HepG2 (cell line): ENCODE measurements around the gene JMJD6. TPM values are rescaled to one million over a fixed set of nuclear protein-coding genes. Genes with fewer than 3 reads are reported as not detected.

Experiments
- ATAC-seq: fragments of 200-7000 bp; cut with Tn5 transposase; 3 replicates; pipeline ENCODE4 v1.9.1; 2020; ENCODE audit warnings: mild to moderate bottlenecking, moderate library complexity
- BruUV-seq: library from RNA; stranded (reverse); fragments of 400-500 nt; replicated peaks from 2 replicates; lab custom pipeline; 2021; lab: Mats Ljungman, UMichigan
- CTCF ChIA-PET: fragments of 300-600 bp; formaldehyde crosslinking; extraction: SDS; loops from one replicate; lab custom pipeline; 2021; ENCODE audit warnings: low total read pairs, inconsistent platforms, low intra/inter-chr PET ratio; lab: Yijun Ruan, JAX
- POLR2A ChIA-PET: fragments of 350-600 bp; sonication (Branson Sonifier 250); formaldehyde crosslinking; loops from one replicate; lab custom pipeline; 2020; ENCODE audit warnings: antibody characterized with exemption, inconsistent platforms; lab: Yijun Ruan, JAX
- DNase-seq: peaks from one replicate; pipeline ENCODE4 v3.0.0-alpha.2; 2015; ENCODE audit warnings: low spot score
- FAIRE-seq: peaks from 3 replicates; lab custom pipeline; 2011; peaks lifted over from hg19 to GRCh38; lab: Jason Lieb, UNC
- H2AFZ ChIP-seq: one replicate; pipeline ENCODE4 v1.6.1; 2011; ENCODE audit warnings: low read length, inconsistent platforms
- H3K27ac ChIP-seq: fragments of 300-600 bp; 3 replicates; pipeline ENCODE4 v1.8.0; 2011; ENCODE audit warnings: mixed run types, mild to moderate bottlenecking, mixed read lengths, low read length, inconsistent platforms; ENCODE audit not compliant: insufficient read depth; ENCODE audit errors: extremely low read length
- H3K27me3 ChIP-seq, 2 experiments: fragments of 200-600 bp in 1 of 2; 2 replicates in 1 of 2; 3 replicates in 1 of 2; pipeline versions ENCODE4 v1.6.0 to v1.8.0; 2011; ENCODE audit warnings: low read length in 2 of 2, mild to moderate bottlenecking in 2 of 2, moderate library complexity in 2 of 2, inconsistent platforms in 1 of 2; ENCODE audit not compliant: insufficient read depth in 2 of 2, control insufficient read depth in 1 of 2
- H3K36me3 ChIP-seq, 2 experiments: fragments of 200-600 bp in 1 of 2; replicated peaks in 1 of 2; 2 replicates in 1 of 2; 3 replicates in 1 of 2; pipeline versions ENCODE4 v1.5.1 to v1.8.0; 2011; ENCODE audit warnings: low read length in 2 of 2, inconsistent platforms in 1 of 2; ENCODE audit not compliant: insufficient read depth in 2 of 2, control insufficient read depth in 1 of 2
- H3K4me1 ChIP-seq: 2 replicates; pipeline ENCODE4 v1.5.1; 2012; ENCODE audit warnings: low read length, inconsistent platforms; ENCODE audit not compliant: insufficient read depth
- H3K4me2 ChIP-seq: 2 replicates; pipeline ENCODE4 v1.6.0; 2011; ENCODE audit warnings: low read depth, low read length, inconsistent platforms
- H3K4me3 ChIP-seq, 3 experiments: fragments of 200-600 bp in 1 of 3; sonication (generic), shearing (Covaris generic) in 1 of 3; replicated peaks in 1 of 3; 2 replicates each; pipeline ENCODE4 v1.5.1; 2011 to 2016; ENCODE audit warnings: low read length in 3 of 3, inconsistent platforms in 2 of 3, low read depth in 2 of 3, mild to moderate bottlenecking in 2 of 3, control low read depth in 1 of 3, mixed read lengths in 1 of 3; ENCODE audit not compliant: insufficient read depth in 1 of 3
- H3K79me2 ChIP-seq: one replicate; pipeline ENCODE4 v1.6.1; 2011; ENCODE audit warnings: low read length, inconsistent platforms; ENCODE audit not compliant: insufficient read depth
- H3K9ac ChIP-seq: 2 replicates; pipeline ENCODE4 v1.6.0; 2011; ENCODE audit warnings: mild to moderate bottlenecking, low read depth, low read length, inconsistent platforms; ENCODE audit not compliant: insufficient read depth
- H3K9me3 ChIP-seq: 2 replicates; pipeline ENCODE4 v1.5.1; 2012; ENCODE audit warnings: mild to moderate bottlenecking, low read length
- H4K20me1 ChIP-seq: 2 replicates; pipeline ENCODE4 v1.6.0; 2011; ENCODE audit warnings: inconsistent platforms, mild to moderate bottlenecking, low read length, moderate library complexity; ENCODE audit not compliant: insufficient read depth
- CC2D1A ChIP-seq: sonication (generic); formaldehyde crosslinking; IDR thresholded peaks from 2 replicates; pipeline ENCODE4 v1.8.1; 2023; ENCODE audit warnings: mild to moderate bottlenecking, missing genetic modification reagents
- GATA4 ChIP-seq: sonication (generic); IDR thresholded peaks from 2 replicates; pipeline ENCODE4 v1.6.1; 2016; ENCODE audit warnings: antibody characterized with exemption, low read depth, borderline replicate concordance
- NFIC ChIP-seq: IDR thresholded peaks from 2 replicates; pipeline ENCODE4 v1.6.1; 2012; ENCODE audit warnings: mild to moderate bottlenecking, low read length, inconsistent platforms
- POLR2A ChIP-seq, 2 experiments: IDR thresholded peaks; 2 replicates each; pipeline ENCODE4 v1.6.1; 2011; ENCODE audit warnings: low read depth in 2 of 2, low read length in 2 of 2, mild to moderate bottlenecking in 1 of 2, moderate library complexity in 1 of 2; ENCODE audit not compliant: insufficient read depth in 1 of 2
- POLR2AphosphoS5 ChIP-seq: IDR thresholded peaks from 2 replicates; pipeline ENCODE4 v1.6.1; 2012; ENCODE audit warnings: low read depth, low read length
- RBM22 ChIP-seq: fragments of 200-400 bp; formaldehyde crosslinking; optimal IDR thresholded peaks from 2 replicates; pipeline ENCODE3; 2017; ENCODE audit warnings: mild to moderate bottlenecking, low read length, moderate library complexity
- SKI ChIP-seq: fragments of 450-650 bp; IDR thresholded peaks from one replicate; pipeline ENCODE4 v1.6.1; 2018; ENCODE audit warnings: mild to moderate bottlenecking; ENCODE audit not compliant: partially characterized antibody
- TEF ChIP-seq: sonication (generic); formaldehyde crosslinking; IDR thresholded peaks from 2 replicates; pipeline ENCODE4 v1.5.0; 2020; ENCODE audit warnings: missing genetic modification reagents
- ZNF101 ChIP-seq: sonication (generic); formaldehyde crosslinking; IDR thresholded peaks from 2 replicates; pipeline ENCODE4 v1.4.0; 2020; ENCODE audit warnings: mild to moderate bottlenecking, low read depth, missing genetic modification reagents, borderline replicate concordance
- ZNF382 ChIP-seq: sonication (generic); formaldehyde crosslinking; IDR thresholded peaks from 2 replicates; pipeline ENCODE4 v1.5.0; 2020; ENCODE audit warnings: missing genetic modification reagents, mild to moderate bottlenecking, borderline replicate concordance
- ZNF407 ChIP-seq: sonication (generic); formaldehyde crosslinking; IDR thresholded peaks from one replicate; pipeline ENCODE4 v1.5.1; 2020; ENCODE audit warnings: mild to moderate bottlenecking, missing genetic modification reagents; ENCODE audit errors: not compliant biosample characterization
- ZNF552 ChIP-seq: sonication (generic); formaldehyde crosslinking; IDR thresholded peaks from 2 replicates; pipeline ENCODE4 v1.9.0; 2022; ENCODE audit warnings: missing genetic modification reagents, mild to moderate bottlenecking, borderline replicate concordance
- ZNF749 ChIP-seq: sonication (generic); formaldehyde crosslinking; IDR thresholded peaks from 2 replicates; pipeline ENCODE4 v1.8.0; 2022; ENCODE audit warnings: mild to moderate bottlenecking, missing genetic modification reagents, moderate library complexity, borderline replicate concordance
- WGBS: methylation state at CpG from one replicate; pipeline ENCODE4 v1.1.6; 2017; ENCODE audit warnings: low lambda C conversion rate; 5-methylcytosine and 5-hydroxymethylcytosine counted together
- in situ Hi-C: cut with HindIII; loops from 2 replicates; pipeline ENCODE4 v1.10.0; 2017; ENCODE audit warnings: low pct_unique_long_range_greater_than_20kb; ENCODE audit not compliant: extremely low pct_ligation_motif_present
- intact Hi-C: fragments of 100-400 bp; cut with micrococcal nuclease; formaldehyde crosslinking; loops from one replicate; pipeline ENCODE4 v1.10.0; 2022; ENCODE audit not compliant: unreplicated experiment
- polyA plus RNA-seq, 8 experiments: library from polyadenylated mRNA; depleted of rRNA in 3 of 8; stranded (reverse) in 7 of 8; unstranded in 1 of 8; fragments of >200 nt; fragmentation: Illumina TruSeq in 4 of 8; extraction: Trizol in 4 of 8; gene quantifications; 2 replicates each; pipeline versions ENCODE4 v1.2.1 to v1.2.3, GENCODE V29; 2011 to 2016; ENCODE audit warnings: low read depth in 4 of 8, missing spikeins in 1 of 8, mixed read lengths in 1 of 8; ENCODE audit not compliant: insufficient read depth in 1 of 8
- total RNA-seq, 5 experiments: library from RNA; depleted of rRNA; stranded (reverse); fragments of >200 nt; fragmentation: Illumina TruSeq; extraction: Trizol; gene quantifications; 2 replicates each; pipeline ENCODE4 v1.2.3, GENCODE V29; 2016; ENCODE audit warnings: low read depth in 1 of 5

The JMJD6 gene
- total and polyA plus RNA-seq, 2 of the 13 experiments (the other 11 are each of a cell fraction or from before 2014, with no cell fraction given): 33.6 to 41.0 TPM

DNA sequence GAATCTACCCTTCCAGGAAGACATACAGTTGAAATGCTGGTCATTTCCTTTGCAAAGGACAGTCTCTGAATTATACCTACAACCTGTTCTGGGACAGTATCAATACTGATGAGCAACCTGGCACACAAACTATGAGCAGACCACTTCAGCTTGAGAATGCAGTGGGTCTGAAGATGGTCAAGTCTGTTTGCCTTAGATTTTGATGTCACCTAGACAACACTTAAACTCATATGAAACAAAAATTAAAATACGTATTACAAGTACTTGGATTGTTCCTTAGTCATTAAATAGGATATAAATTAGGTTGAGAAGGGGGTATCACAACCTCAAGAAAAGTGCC, 7.2 kb upstream of the JMJD6 start:
- H4K20me1 ChIP-seq: peaks cover 35% of the 10 kb centered on the region
- ATAC-seq: no peak
- peaks cover 0 to 3% of the 10 kb centered on the region in 2 experiments; a peak in 1 of 5 replicates for H3K27me3 ChIP-seq
- in situ Hi-C loops: no loop called here
- 96% methylated on average over 1 of the region's 1 CpG for WGBS
- intact Hi-C loops: no loop called here
- H3K4me1 ChIP-seq: peaks cover 47% of the 10 kb centered on the region
- no TSS peak for BruUV-seq
- POLR2A ChIA-PET: interaction anchor here (1.8 kb wide), 1 partner anchor 15 kb away, joined by 8 read pairs; no protein-coding TSS in a partner anchor
- H3K36me3 ChIP-seq: peaks cover 12 to 35% of the 10 kb centered on the region in 2 experiments
- TF ChIP-seq ZNF407 (CRISPR knock-in tag) (no peak), ZNF382 (CRISPR knock-in tag) (no peak), ZNF552 (CRISPR knock-in tag) (no peak), RBM22 (peak; percentile 77), POLR2AphosphoS5 (peak; percentile 45; the same call in 1 of the 2 replicates), NFIC (0 out of 2 replicates have a peak, but pooled peaks have one; percentile 38), TEF (CRISPR knock-in tag) (no peak), POLR2A (IDR thresholded peaks at IDR 0.05; ENCODE audit: insufficient read depth in 1 of 2, low read depth in 2 of 2, low read length in 2 of 2) (peak in 1 of 2 experiments; percentile 62; a peak in 2 of 4 replicates), CC2D1A (CRISPR knock-in tag) (no peak), ZNF101 (CRISPR knock-in tag) (no peak), GATA4 (0 out of 2 replicates have a peak, but pooled peaks have one; percentile 4), SKI (no peak), ZNF749 (CRISPR knock-in tag) (no peak)
- peak overlapping the region in 2 of 3 experiments; percentile 93 to 100; a peak in 2 of 6 replicates for H3K4me3 ChIP-seq
- DNase-seq: no peak
- H3K9me3 ChIP-seq: no peaks in the 10 kb centered on the region
- H3K79me2 ChIP-seq: peaks cover 61% of the 10 kb centered on the region
- CTCF ChIA-PET: no interaction called here
- H3K4me2 ChIP-seq: peak overlapping the region; percentile 88
- no peak overlapping the region for H3K9ac ChIP-seq
- peak overlapping the region; percentile 96 for H3K27ac ChIP-seq
- FAIRE-seq: no peak
- H2AFZ ChIP-seq: no peak overlapping the region
